CD14-positive monocyte (primary cell): ENCODE results near the gene C4BPA. TPM values are rescaled to one million over a fixed set of nuclear protein-coding genes. Genes with fewer than 3 reads are reported as not detected.

Experiments used
- DNase-seq, 3 donors: peaks; one replicate each; pipeline ENCODE4 v3.0.0-alpha.2; 2011 to 2022
- H2AFZ ChIP-seq: 2 replicates; pipeline ENCODE4 v1.6.0; 2012; ENCODE audit warnings: mild to moderate bottlenecking, low read depth, low read length, inconsistent platforms; ENCODE audit not compliant: insufficient read depth, poor library complexity, severe bottlenecking
- H3K27ac ChIP-seq, 2 donors: 1 replicate in 1 of 2; 2 replicates in 1 of 2; pipeline ENCODE4 v1.5.1; 2012 to 2013; ENCODE audit warnings: low read length in 2 of 2, control low read depth in 1 of 2, inconsistent platforms in 1 of 2, low read depth in 1 of 2, mild to moderate bottlenecking in 1 of 2
- H3K27me3 ChIP-seq, 2 donors: one replicate each; pipeline versions ENCODE4 v1.6.0 to v1.6.1; 2011 to 2013; ENCODE audit warnings: low read length in 2 of 2; ENCODE audit not compliant: control insufficient read depth in 2 of 2, insufficient read depth in 2 of 2
- H3K36me3 ChIP-seq, 2 donors: replicated peaks in 1 of 2; 1 replicate in 1 of 2; 2 replicates in 1 of 2; pipeline versions ENCODE4 v1.5.1 to v1.6.1; 2012 to 2013; ENCODE audit warnings: low read length in 2 of 2, control low read depth in 1 of 2, inconsistent platforms in 1 of 2, mild to moderate bottlenecking in 1 of 2; ENCODE audit not compliant: insufficient read depth in 2 of 2, control insufficient read depth in 1 of 2
- H3K4me1 ChIP-seq, 2 donors: 1 replicate in 1 of 2; 2 replicates in 1 of 2; pipeline versions ENCODE4 v1.5.1 to v1.6.1; 2012 to 2013; ENCODE audit warnings: low read length in 2 of 2, control low read depth in 1 of 2, inconsistent platforms in 1 of 2, mild to moderate bottlenecking in 1 of 2, moderate library complexity in 1 of 2; ENCODE audit not compliant: insufficient read depth in 2 of 2, control insufficient read depth in 1 of 2
- H3K4me2 ChIP-seq: replicated peaks from 2 replicates; pipeline ENCODE3; 2012; ENCODE audit warnings: low read length, moderate library complexity, mild to moderate bottlenecking; ENCODE audit not compliant: poor library complexity, severe bottlenecking; ENCODE audit errors: extremely low read depth
- H3K4me3 ChIP-seq, 3 experiments: fragments of 200-600 bp in 1 of 3; sonication (generic) in 1 of 3; replicated peaks in 1 of 3; 1 replicate in 2 of 3; 2 replicates in 1 of 3; pipeline ENCODE4 v1.5.1; 2011 to 2013; ENCODE audit warnings: low read length in 3 of 3, mild to moderate bottlenecking in 3 of 3, control low read depth in 2 of 3, low read depth in 2 of 3, inconsistent platforms in 1 of 3, moderate library complexity in 1 of 3
- H3K79me2 ChIP-seq: 2 replicates; pipeline ENCODE4 v1.6.0; 2012; ENCODE audit warnings: mild to moderate bottlenecking, control low read depth, inconsistent platforms, low read length, moderate library complexity; ENCODE audit not compliant: insufficient read depth
- H3K9ac ChIP-seq: 2 replicates; pipeline ENCODE4 v1.6.0; 2017; ENCODE audit warnings: low read length, mild to moderate bottlenecking; ENCODE audit not compliant: insufficient read depth, poor library complexity, severe bottlenecking
- H3K9me3 ChIP-seq, 2 donors: replicated peaks in 1 of 2; 1 replicate in 1 of 2; 2 replicates in 1 of 2; pipeline versions ENCODE4 v1.5.1 to v1.6.1; 2012 to 2013; ENCODE audit warnings: low read length in 2 of 2, control low read depth in 1 of 2; ENCODE audit not compliant: control insufficient read depth in 1 of 2, insufficient read depth in 1 of 2
- H4K20me1 ChIP-seq: 2 replicates; pipeline ENCODE4 v1.6.0; 2012; ENCODE audit warnings: mild to moderate bottlenecking, low read length, control low read depth, moderate library complexity; ENCODE audit not compliant: insufficient read depth
- H3K27ac Mint-ChIP-seq, 7 donors: one replicate each; pipeline ENCODE4 v1.8.0; 2020; ENCODE audit warnings: mild to moderate bottlenecking in 7 of 7, mixed read lengths in 7 of 7, moderate library complexity in 6 of 7, inconsistent platforms in 2 of 7
- H3K27me3 Mint-ChIP-seq, 3 donors: one replicate each; pipeline ENCODE4 v1.8.0; 2021 to 2022; ENCODE audit warnings: low read depth in 3 of 3, mild to moderate bottlenecking in 3 of 3, mixed read lengths in 3 of 3, moderate library complexity in 3 of 3, inconsistent platforms in 1 of 3
- H3K36me3 Mint-ChIP-seq, 2 donors: one replicate each; pipeline ENCODE4 v1.8.0; 2020; ENCODE audit warnings: mixed read lengths in 2 of 2, inconsistent platforms in 1 of 2, mild to moderate bottlenecking in 1 of 2
- H3K4me1 Mint-ChIP-seq: one replicate; pipeline ENCODE4 v1.8.0; 2020; ENCODE audit warnings: mild to moderate bottlenecking, mixed read lengths
- H3K4me3 Mint-ChIP-seq, 2 donors: one replicate each; pipeline ENCODE4 v1.8.0; 2020; ENCODE audit warnings: mild to moderate bottlenecking in 2 of 2, mixed read lengths in 2 of 2, moderate library complexity in 1 of 2
- H3K9me3 Mint-ChIP-seq, 7 donors: one replicate each; pipeline ENCODE4 v1.8.0; 2020 to 2022; ENCODE audit warnings: mixed read lengths in 7 of 7, mild to moderate bottlenecking in 6 of 7, moderate library complexity in 6 of 7, inconsistent platforms in 2 of 7
- CTCF ChIP-seq: fragments of 200-600 bp; IDR thresholded peaks from one replicate; pipeline ENCODE4 v1.8.0; 2022; ENCODE audit warnings: antibody characterized with exemption, mild to moderate bottlenecking
- WGBS: methylation state at CpG from one replicate; pipeline ENCODE4 v1.1.5; 2013; ENCODE audit warnings: missing lambda C conversion rate; ENCODE audit not compliant: insufficient coverage; 5-methylcytosine and 5-hydroxymethylcytosine counted together
- intact Hi-C, 2 donors: fragments of 100-400 bp; cut with micrococcal nuclease; formaldehyde crosslinking; loops; one replicate each; pipeline versions ENCODE4 v1.15.0 to v1.15.1; 2023
- polyA plus RNA-seq, 3 donors: library from polyadenylated mRNA; depleted of rRNA in 1 of 3; unstranded in 2 of 3; stranded (reverse) in 1 of 3; fragments of 300-500 nt in 2 of 3; fragments of >200 nt in 1 of 3; fragmentation: Illumina TruSeq in 2 of 3; gene quantifications; 1 replicate in 2 of 3; 2 replicates in 1 of 3; pipeline ENCODE4 v1.2.3, GENCODE V29; 2012 to 2021

C4BPA gene
- polyA plus RNA-seq, 3 donors: 0.09 to 0.25 (median 0.13) TPM

- peaks cover 0 to 6% of the 10 kb centered on the region in 2 donors for H3K4me1 ChIP-seq
- no peaks in the 10 kb centered on the region for H3K36me3 ChIP-seq
- H3K9me3 ChIP-seq: no peaks in the 10 kb centered on the region
- Mint-ChIP-seq H3K4me3 (no peak overlapping the region), H3K27ac (no peak overlapping the region), H3K9me3 (no peaks in the 10 kb centered on the region), H3K27me3 (peaks cover 3 to 6% (median 3%) of the 10 kb centered on the region in 3 donors), H3K4me1 (peaks cover 14% of the 10 kb centered on the region), H3K36me3 (peaks cover 0 to 11% of the 10 kb centered on the region in 2 donors)
- H3K27me3 ChIP-seq: peaks cover 0 to 2% of the 10 kb centered on the region in 2 donors
- H2AFZ ChIP-seq: no peak overlapping the region
- no peak for TF ChIP-seq CTCF
- H3K4me2 ChIP-seq: no peak overlapping the region
- H3K4me3 ChIP-seq: no peak overlapping the region
- H3K79me2 ChIP-seq: no peaks in the 10 kb centered on the region
- no CpG with 5 or more reads among the region's 2 CpGs for WGBS
- no peak for DNase-seq
- intact Hi-C loops: loop anchor here (5.0 to 10.0 kb wide), 5 partner anchors 234 to 416 kb away; partner anchors contain the start of genes CD55 (in 1 of the 2) and CR1 (in 1 of the 2)
- no peak overlapping the region for H3K27ac ChIP-seq
- no peak overlapping the region for H3K9ac ChIP-seq
- H4K20me1 ChIP-seq: no peaks in the 10 kb centered on the region
Measured at GRCh38 chr1:207081088-207081487, 22.9 kb upstream of the C4BPA start.

GRCh38 chr1:207081806-207082205, 22.2 kb upstream of the C4BPA start:
- intact Hi-C loops: loop anchor here (5.0 to 10.0 kb wide), 5 partner anchors 233 to 415 kb away; partner anchors contain the start of genes CD55 (in 1 of the 2) and CR1 (in 1 of the 2)
- no peak for DNase-seq
- Mint-ChIP-seq H3K9me3 (no peaks in the 10 kb centered on the region), H3K36me3 (peaks cover 0 to 9% of the 10 kb centered on the region in 2 donors), H3K27me3 (peaks cover 3 to 6% (median 3%) of the 10 kb centered on the region in 3 donors), H3K4me1 (peaks cover 14% of the 10 kb centered on the region), H3K4me3 (no peak overlapping the region), H3K27ac (no peak overlapping the region)
- Histone ChIP-seq H3K4me2 (no peak overlapping the region), H3K4me3 (no peak overlapping the region), H3K27ac (no peak overlapping the region), H4K20me1 (no peaks in the 10 kb centered on the region), H3K4me1 (peaks cover 0 to 6% of the 10 kb centered on the region in 2 donors), H3K79me2 (no peaks in the 10 kb centered on the region), H2AFZ (no peak overlapping the region), H3K9ac (no peak overlapping the region), H3K9me3 (no peaks in the 10 kb centered on the region), H3K27me3 (peaks cover 0 to 2% of the 10 kb centered on the region in 2 donors), H3K36me3 (no peaks in the 10 kb centered on the region)
- TF ChIP-seq CTCF: no peak
- WGBS: no CpG with 5 or more reads among the region's 2 CpGs
